ENCODE results near the gene MAP3K4. TPM values are rescaled to one million over a fixed set of nuclear protein-coding genes. Genes with fewer than 3 reads are reported as not detected.

Gene MAP3K4
- total RNA-seq, 1 experiment from 2014 or later: 54.3 TPM

GRCh38 chr6:161041274-161041673 is 49.7 kb downstream of the MAP3K4 start:
- H3K9me3 ChIP-seq (ENCODE audit: control insufficient read depth, low read depth, low read length): no peaks in the 10 kb centered on the region
- H2BK5ac ChIP-seq (ENCODE audit: insufficient read length, low read length): no peak overlapping the region
- Mint-ChIP-seq H3K4me3 (no peak overlapping the region), H3K27me3 (ENCODE audit: low read depth) (no peaks in the 10 kb centered on the region), H3K36me3 (ENCODE audit: insufficient read depth in 1 of 3, low read depth in 3 of 3) (peaks cover 4 to 23% (median 21%) of the 10 kb centered on the region in 3 experiments; a peak in 5 of 7 replicates), H3K27ac (no peak overlapping the region; a peak in 1 of 7 replicates), H3K4me1 (peaks cover 0 to 8% of the 10 kb centered on the region in 2 experiments; a peak in 1 of 4 replicates), H3K9me3 (no peaks in the 10 kb centered on the region)
- H4K5ac ChIP-seq (ENCODE audit: insufficient read length, low read depth, low read length): no peak overlapping the region
- no peak overlapping the region for H2AK5ac ChIP-seq (ENCODE audit: insufficient read length, low read length)
- no peak overlapping the region for H3K18ac ChIP-seq (ENCODE audit: insufficient read length, low read depth, low read length)
- H4K91ac ChIP-seq (ENCODE audit: insufficient read length, low read depth, low read length): no peak overlapping the region
- H4K8ac ChIP-seq (replicated peaks; ENCODE audit: insufficient read length, low read depth, low read length): no peak overlapping the region
- TF ChIP-seq, protein P1, sequence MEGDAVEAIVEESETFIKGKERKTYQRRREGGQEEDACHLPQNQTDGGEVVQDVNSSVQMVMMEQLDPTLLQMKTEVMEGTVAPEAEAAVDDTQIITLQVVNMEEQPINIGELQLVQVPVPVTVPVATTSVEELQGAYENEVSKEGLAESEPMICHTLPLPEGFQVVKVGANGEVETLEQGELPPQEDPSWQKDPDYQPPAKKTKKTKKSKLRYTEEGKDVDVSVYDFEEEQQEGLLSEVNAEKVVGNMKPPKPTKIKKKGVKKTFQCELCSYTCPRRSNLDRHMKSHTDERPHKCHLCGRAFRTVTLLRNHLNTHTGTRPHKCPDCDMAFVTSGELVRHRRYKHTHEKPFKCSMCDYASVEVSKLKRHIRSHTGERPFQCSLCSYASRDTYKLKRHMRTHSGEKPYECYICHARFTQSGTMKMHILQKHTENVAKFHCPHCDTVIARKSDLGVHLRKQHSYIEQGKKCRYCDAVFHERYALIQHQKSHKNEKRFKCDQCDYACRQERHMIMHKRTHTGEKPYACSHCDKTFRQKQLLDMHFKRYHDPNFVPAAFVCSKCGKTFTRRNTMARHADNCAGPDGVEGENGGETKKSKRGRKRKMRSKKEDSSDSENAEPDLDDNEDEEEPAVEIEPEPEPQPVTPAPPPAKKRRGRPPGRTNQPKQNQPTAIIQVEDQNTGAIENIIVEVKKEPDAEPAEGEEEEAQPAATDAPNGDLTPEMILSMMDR (conservative IDR thresholded peaks at IDR 0.05): no peak
- H3T11ph ChIP-seq (ENCODE audit: low read length): no peak overlapping the region
- H3K14ac ChIP-seq (ENCODE audit: insufficient read depth, low read length): no peak overlapping the region
- H3K23me2 ChIP-seq (ENCODE audit: insufficient read length, low read depth, low read length, poor library complexity, severe bottlenecking): no peaks in the 10 kb centered on the region
- WGBS (ENCODE audit: extremely low coverage, insufficient read length, low lambda C conversion rate): no CpG with 5 or more reads among the region's 7 CpGs
- H3K27ac ChIP-seq (ENCODE audit: insufficient read length, low read depth, low read length): no peak overlapping the region
- H2BK120ac ChIP-seq (ENCODE audit: low read depth, low read length, poor library complexity, severe bottlenecking): no peak overlapping the region
- no peak overlapping the region for H3K4ac ChIP-seq (ENCODE audit: low read depth, low read length)
- H2BK15ac ChIP-seq (ENCODE audit: low read depth, low read length): no peak overlapping the region
- H3K79me1 ChIP-seq (ENCODE audit: insufficient read depth, low read depth, low read length, poor library complexity, severe bottlenecking): no peaks in the 10 kb centered on the region
- H4K20me1 ChIP-seq (ENCODE audit: control insufficient read depth, insufficient read depth, insufficient read length): no peaks in the 10 kb centered on the region
- no peaks in the 10 kb centered on the region for H3K27me3 ChIP-seq (ENCODE audit: insufficient read depth, low read length)
- H2BK12ac ChIP-seq (ENCODE audit: insufficient read length, low read depth, low read length): no peak overlapping the region
- H3K4me1 ChIP-seq (ENCODE audit: insufficient read depth, low read length): no peaks in the 10 kb centered on the region
- no peak overlapping the region for H2BK20ac ChIP-seq (ENCODE audit: low read depth, low read length, poor library complexity, severe bottlenecking)
- no peak overlapping the region for H2AFZ ChIP-seq (ENCODE audit: low read length)
- DNase-seq: no peak
- H3K79me2 ChIP-seq (ENCODE audit: insufficient read depth, low read length): no peaks in the 10 kb centered on the region
- no peak overlapping the region for H3K56ac ChIP-seq (ENCODE audit: insufficient read length, low read depth, low read length)
- no peak overlapping the region for H3K9ac ChIP-seq (ENCODE audit: extremely low read depth, insufficient read length, low read length)
- no peak overlapping the region for H3K23ac ChIP-seq (ENCODE audit: insufficient read length, low read depth, low read length)
- no peak overlapping the region for H3K4me2 ChIP-seq (ENCODE audit: insufficient read depth, insufficient read length, low read length)
